ENCODE results near the gene NME3. TPM values are rescaled to one million over a fixed set of nuclear protein-coding genes. Genes with fewer than 3 reads are reported as not detected.
"Not testable (repeated sequence)": the region's sequence is repeated elsewhere in the genome, so short reads cannot be mapped to it uniquely, and the experiment has no call there.

The NME3 gene
- total RNA-seq, 1 donor from 2014 or later, result 79.1 TPM

- peak overlapping the region; percentile 56 for H3K4me3 Mint-ChIP-seq (ENCODE audit: unreplicated experiment)
- peak overlapping the region; percentile 52 for H3K27ac Mint-ChIP-seq (ENCODE audit: unreplicated experiment)
- H3K36me3 Mint-ChIP-seq (ENCODE audit: unreplicated experiment), result peaks cover 7% of the 10 kb centered on the region
- DNase-seq, result peak; percentile 12
- TF ChIP-seq, protein P1, sequence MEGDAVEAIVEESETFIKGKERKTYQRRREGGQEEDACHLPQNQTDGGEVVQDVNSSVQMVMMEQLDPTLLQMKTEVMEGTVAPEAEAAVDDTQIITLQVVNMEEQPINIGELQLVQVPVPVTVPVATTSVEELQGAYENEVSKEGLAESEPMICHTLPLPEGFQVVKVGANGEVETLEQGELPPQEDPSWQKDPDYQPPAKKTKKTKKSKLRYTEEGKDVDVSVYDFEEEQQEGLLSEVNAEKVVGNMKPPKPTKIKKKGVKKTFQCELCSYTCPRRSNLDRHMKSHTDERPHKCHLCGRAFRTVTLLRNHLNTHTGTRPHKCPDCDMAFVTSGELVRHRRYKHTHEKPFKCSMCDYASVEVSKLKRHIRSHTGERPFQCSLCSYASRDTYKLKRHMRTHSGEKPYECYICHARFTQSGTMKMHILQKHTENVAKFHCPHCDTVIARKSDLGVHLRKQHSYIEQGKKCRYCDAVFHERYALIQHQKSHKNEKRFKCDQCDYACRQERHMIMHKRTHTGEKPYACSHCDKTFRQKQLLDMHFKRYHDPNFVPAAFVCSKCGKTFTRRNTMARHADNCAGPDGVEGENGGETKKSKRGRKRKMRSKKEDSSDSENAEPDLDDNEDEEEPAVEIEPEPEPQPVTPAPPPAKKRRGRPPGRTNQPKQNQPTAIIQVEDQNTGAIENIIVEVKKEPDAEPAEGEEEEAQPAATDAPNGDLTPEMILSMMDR (IDR thresholded peaks at IDR 0.05; ENCODE audit: partially characterized antibody, unreplicated experiment), result no peak
- H3K27me3 Mint-ChIP-seq (ENCODE audit: unreplicated experiment), result peaks cover 6% of the 10 kb centered on the region
- no peaks in the 10 kb centered on the region for H3K4me1 Mint-ChIP-seq (ENCODE audit: low read depth, unreplicated experiment)
- peaks cover 3% of the 10 kb centered on the region for H3K9me3 Mint-ChIP-seq (ENCODE audit: unreplicated experiment)
Measured at GRCh38 chr16:1741553-1742165, 29.7 kb downstream of the NME3 start.

DNA sequence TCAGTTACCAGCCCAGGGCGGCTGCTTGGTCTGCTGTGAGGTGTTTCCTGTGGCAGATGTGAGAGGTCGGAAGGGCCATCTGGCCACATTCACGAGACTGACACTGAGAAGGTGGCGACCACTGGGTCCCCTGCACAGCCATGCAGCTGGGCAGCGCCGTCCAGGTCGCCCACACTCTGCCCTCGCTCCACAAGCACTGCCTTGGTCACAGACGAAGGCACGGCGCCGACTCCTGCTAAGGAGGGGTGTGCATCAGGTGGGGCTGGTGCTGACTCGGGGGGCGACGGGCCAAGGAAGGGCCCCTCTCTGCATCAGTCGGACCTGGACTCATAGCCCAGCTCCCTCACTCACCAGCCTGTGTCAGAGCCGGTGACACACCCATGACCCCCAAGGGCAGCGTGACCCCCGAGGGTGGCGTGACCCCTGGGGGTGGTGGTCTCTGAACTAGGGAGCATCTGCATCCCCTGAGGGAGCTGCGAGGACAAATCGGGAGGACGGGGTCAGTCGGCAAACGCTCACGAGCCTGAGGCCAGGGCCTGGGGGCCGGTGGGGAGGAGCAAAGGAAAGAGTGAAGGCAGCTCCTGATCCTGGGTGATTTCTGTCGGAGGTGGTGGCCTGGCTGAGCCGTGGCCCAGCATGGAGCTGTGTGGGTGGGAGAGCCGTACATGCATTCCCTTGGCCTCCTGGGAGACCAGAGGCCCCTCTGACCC lies 30.4 kb downstream of the NME3 start:
- Mint-ChIP-seq H3K9me3 (ENCODE audit: unreplicated experiment) (peaks cover 3% of the 10 kb centered on the region), H3K4me3 (ENCODE audit: unreplicated experiment) (peak overlapping the region; percentile 56), H3K4me1 (ENCODE audit: low read depth, unreplicated experiment) (no peaks in the 10 kb centered on the region), H3K36me3 (ENCODE audit: unreplicated experiment) (peaks cover 7% of the 10 kb centered on the region), H3K27ac (ENCODE audit: unreplicated experiment) (no peak overlapping the region), H3K27me3 (ENCODE audit: unreplicated experiment) (peaks cover 6% of the 10 kb centered on the region)
- TF ChIP-seq, protein P1 (IDR thresholded peaks at IDR 0.05; ENCODE audit: partially characterized antibody, unreplicated experiment), result no peak
- no peak for DNase-seq

DNA sequence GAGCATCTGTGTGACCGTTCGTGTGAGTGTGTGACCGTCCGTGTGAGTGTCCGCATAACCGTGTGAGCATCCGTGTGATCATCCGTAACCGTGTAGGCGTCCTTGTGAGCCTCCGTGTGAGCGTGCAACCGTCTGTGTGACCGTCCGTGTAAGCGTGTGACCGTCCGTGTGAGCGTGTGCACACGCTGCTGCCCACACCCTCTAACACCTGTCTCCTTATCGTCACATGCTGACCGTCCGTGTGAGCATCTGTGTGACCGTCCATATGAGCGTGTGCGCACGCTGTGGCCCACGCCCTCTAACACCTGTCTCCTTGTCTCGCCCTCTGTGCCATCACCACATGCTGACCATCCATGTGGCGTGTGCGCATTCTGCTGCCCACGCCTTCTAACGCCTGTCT lies 31.1 kb downstream of the NME3 start:
- no peak for DNase-seq
- Mint-ChIP-seq H3K9me3 (ENCODE audit: unreplicated experiment) (peaks cover 3% of the 10 kb centered on the region), H3K4me1 (ENCODE audit: low read depth, unreplicated experiment) (no peaks in the 10 kb centered on the region), H3K4me3 (ENCODE audit: unreplicated experiment) (no peak overlapping the region), H3K36me3 (ENCODE audit: unreplicated experiment) (peaks cover 7% of the 10 kb centered on the region), H3K27ac (ENCODE audit: unreplicated experiment) (no peak overlapping the region), H3K27me3 (ENCODE audit: unreplicated experiment) (peaks cover 6% of the 10 kb centered on the region)
- TF ChIP-seq, protein P1 (IDR thresholded peaks at IDR 0.05; ENCODE audit: partially characterized antibody, unreplicated experiment), result no peak

DNA sequence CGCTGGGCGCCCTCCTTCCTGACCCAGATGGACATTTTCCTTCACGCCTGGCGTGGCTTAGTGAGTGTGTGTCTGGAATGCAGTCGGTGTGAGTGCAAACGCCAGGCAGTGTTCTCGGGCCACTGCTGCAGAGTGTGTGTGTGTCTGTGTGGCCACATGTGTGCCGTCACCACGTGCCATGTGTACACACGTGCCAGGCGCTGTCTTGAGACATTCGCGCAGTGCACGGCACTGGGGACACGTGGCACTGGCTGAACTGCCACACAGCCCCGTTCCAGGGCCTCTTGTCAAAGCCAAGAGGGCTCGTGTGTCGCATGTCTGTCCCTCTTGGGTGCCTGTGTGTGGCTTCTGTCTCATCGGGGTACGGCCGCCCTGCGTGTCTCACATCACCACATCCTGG lies 36.5 kb downstream of the NME3 start:
- TF ChIP-seq, protein P1 (IDR thresholded peaks at IDR 0.05; ENCODE audit: partially characterized antibody, unreplicated experiment), result no peak
- no peak overlapping the region for H3K27ac Mint-ChIP-seq (ENCODE audit: unreplicated experiment)
- H3K27me3 Mint-ChIP-seq (ENCODE audit: unreplicated experiment), result peaks cover 4% of the 10 kb centered on the region
- H3K36me3 Mint-ChIP-seq (ENCODE audit: unreplicated experiment), result no peaks in the 10 kb centered on the region
- H3K4me1 Mint-ChIP-seq (ENCODE audit: low read depth, unreplicated experiment), result no peaks in the 10 kb centered on the region
- peaks cover 3% of the 10 kb centered on the region for H3K9me3 Mint-ChIP-seq (ENCODE audit: unreplicated experiment)
- no peak for DNase-seq
- no peak overlapping the region for H3K4me3 Mint-ChIP-seq (ENCODE audit: unreplicated experiment)

- no peaks in the 10 kb centered on the region for H3K36me3 Mint-ChIP-seq (ENCODE audit: unreplicated experiment)
- no peak for DNase-seq
- no peak overlapping the region for H3K27ac Mint-ChIP-seq (ENCODE audit: unreplicated experiment)
- H3K27me3 Mint-ChIP-seq (ENCODE audit: unreplicated experiment), result peaks cover 4% of the 10 kb centered on the region
- no peaks in the 10 kb centered on the region for H3K4me1 Mint-ChIP-seq (ENCODE audit: low read depth, unreplicated experiment)
- H3K9me3 Mint-ChIP-seq (ENCODE audit: unreplicated experiment), result peaks cover 3% of the 10 kb centered on the region
- H3K4me3 Mint-ChIP-seq (ENCODE audit: unreplicated experiment), result no peak overlapping the region
- TF ChIP-seq, protein P1 (IDR thresholded peaks at IDR 0.05; ENCODE audit: partially characterized antibody, unreplicated experiment), result no peak
Measured at GRCh38 chr16:1734123-1734522, 37.2 kb downstream of the NME3 start.

DNA sequence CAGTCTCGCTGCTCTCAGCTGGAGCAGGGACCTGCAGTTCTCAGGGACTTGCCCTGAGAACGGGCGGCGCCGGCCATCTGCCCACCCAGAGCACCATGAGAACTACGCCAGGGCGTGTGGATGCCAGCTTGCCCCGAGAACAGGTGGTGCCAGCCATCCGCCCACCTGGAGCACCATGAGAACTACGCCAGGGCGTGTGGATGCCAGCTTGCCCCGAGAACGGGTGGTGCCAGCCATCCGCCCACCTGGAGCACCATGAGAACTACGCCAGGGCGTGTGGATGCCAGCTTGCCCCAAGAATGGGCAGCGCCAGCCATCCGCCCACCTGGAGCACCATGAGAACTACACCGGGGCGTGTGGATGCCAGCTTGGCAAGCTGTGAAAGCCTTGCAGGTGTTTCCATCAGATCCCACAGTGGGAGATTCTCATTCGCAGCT lies 38.8 kb downstream of the NME3 start:
- H3K9me3 Mint-ChIP-seq (ENCODE audit: unreplicated experiment); H3K27ac Mint-ChIP-seq (ENCODE audit: unreplicated experiment); H3K4me3 Mint-ChIP-seq (ENCODE audit: unreplicated experiment); H3K36me3 Mint-ChIP-seq (ENCODE audit: unreplicated experiment); H3K4me1 Mint-ChIP-seq (ENCODE audit: low read depth, unreplicated experiment); DNase-seq; H3K27me3 Mint-ChIP-seq (ENCODE audit: unreplicated experiment): not testable (repeated sequence)
